ENCODE results near the gene INO80D. TPM values are rescaled to one million over a fixed set of nuclear protein-coding genes. Genes with fewer than 3 reads are reported as not detected.

Gene INO80D
- total and polyA plus RNA-seq, 2 of the 13 experiments (the other 11 are each of a cell fraction or from before 2014, with no cell fraction given) = 7.6 to 7.9 TPM

- TF ChIP-seq ZGPAT (CRISPR knock-in tag; IDR thresholded peaks at IDR 0.05) = no peak
- TF ChIP-seq ZBTB4 (CRISPR knock-in tag; IDR thresholded peaks at IDR 0.05; ENCODE audit: borderline replicate concordance) = no peak
- TF ChIP-seq MZF1 (CRISPR knock-in tag; IDR thresholded peaks at IDR 0.05; ENCODE audit: borderline replicate concordance) = no peak
- TF ChIP-seq, protein P1, sequence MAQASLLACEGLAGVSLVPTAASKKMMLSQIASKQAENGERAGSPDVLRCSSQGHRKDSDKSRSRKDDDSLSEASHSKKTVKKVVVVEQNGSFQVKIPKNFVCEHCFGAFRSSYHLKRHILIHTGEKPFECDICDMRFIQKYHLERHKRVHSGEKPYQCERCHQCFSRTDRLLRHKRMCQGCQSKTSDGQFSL (CRISPR knock-in tag; IDR thresholded peaks at IDR 0.05) = no peak
- no peak for TF ChIP-seq ZNF768 (CRISPR knock-in tag; IDR thresholded peaks at IDR 0.05)
- no peak for TF ChIP-seq ZFP91 (CRISPR knock-in tag; IDR thresholded peaks at IDR 0.05; ENCODE audit: borderline replicate concordance)
- no peak for TF ChIP-seq E2F5 (CRISPR knock-in tag; conservative IDR thresholded peaks at IDR 0.05)
- TF ChIP-seq HIC2 (CRISPR knock-in tag; IDR thresholded peaks at IDR 0.05; ENCODE audit: low read depth) = no peak
- TF ChIP-seq TSC22D2 (CRISPR knock-in tag; IDR thresholded peaks at IDR 0.05; ENCODE audit: borderline replicate concordance) = 0 out of 2 replicates have a peak, but pooled peaks have one; percentile 14
- TF ChIP-seq ARID5B (CRISPR knock-in tag; IDR thresholded peaks at IDR 0.05) = no peak
- no peak for TF ChIP-seq ARNTL (CRISPR knock-in tag; IDR thresholded peaks at IDR 0.05)
- TF ChIP-seq TRIM24 (CRISPR knock-in tag; IDR thresholded peaks at IDR 0.05) = no peak
- TF ChIP-seq ZNF10 (CRISPR knock-in tag; IDR thresholded peaks at IDR 0.05; ENCODE audit: borderline replicate concordance, low read depth) = no peak
- no peak for TF ChIP-seq YY1 (IDR thresholded peaks at IDR 0.05; ENCODE audit: insufficient read depth, insufficient replicate concordance, low read depth, low read length)
- TF ChIP-seq DMAP1 (CRISPR knock-in tag; IDR thresholded peaks at IDR 0.05) = no peak
- peak; percentile 76; the same call in 1 of the 2 replicates for TF ChIP-seq ARID2 (CRISPR knock-in tag; IDR thresholded peaks at IDR 0.05; ENCODE audit: borderline replicate concordance)
Observed at GRCh38 chr2:205948496-205948837, 137.5 kb downstream of the INO80D start (continued).

Data from HepG2 (cell line).